ENCODE results near the gene UNC5A. TPM values are rescaled to one million over a fixed set of nuclear protein-coding genes. Genes with fewer than 3 reads are reported as not detected.

The UNC5A gene
- total RNA-seq, 1 donor from 2014 or later = 1.1 TPM

DNA sequence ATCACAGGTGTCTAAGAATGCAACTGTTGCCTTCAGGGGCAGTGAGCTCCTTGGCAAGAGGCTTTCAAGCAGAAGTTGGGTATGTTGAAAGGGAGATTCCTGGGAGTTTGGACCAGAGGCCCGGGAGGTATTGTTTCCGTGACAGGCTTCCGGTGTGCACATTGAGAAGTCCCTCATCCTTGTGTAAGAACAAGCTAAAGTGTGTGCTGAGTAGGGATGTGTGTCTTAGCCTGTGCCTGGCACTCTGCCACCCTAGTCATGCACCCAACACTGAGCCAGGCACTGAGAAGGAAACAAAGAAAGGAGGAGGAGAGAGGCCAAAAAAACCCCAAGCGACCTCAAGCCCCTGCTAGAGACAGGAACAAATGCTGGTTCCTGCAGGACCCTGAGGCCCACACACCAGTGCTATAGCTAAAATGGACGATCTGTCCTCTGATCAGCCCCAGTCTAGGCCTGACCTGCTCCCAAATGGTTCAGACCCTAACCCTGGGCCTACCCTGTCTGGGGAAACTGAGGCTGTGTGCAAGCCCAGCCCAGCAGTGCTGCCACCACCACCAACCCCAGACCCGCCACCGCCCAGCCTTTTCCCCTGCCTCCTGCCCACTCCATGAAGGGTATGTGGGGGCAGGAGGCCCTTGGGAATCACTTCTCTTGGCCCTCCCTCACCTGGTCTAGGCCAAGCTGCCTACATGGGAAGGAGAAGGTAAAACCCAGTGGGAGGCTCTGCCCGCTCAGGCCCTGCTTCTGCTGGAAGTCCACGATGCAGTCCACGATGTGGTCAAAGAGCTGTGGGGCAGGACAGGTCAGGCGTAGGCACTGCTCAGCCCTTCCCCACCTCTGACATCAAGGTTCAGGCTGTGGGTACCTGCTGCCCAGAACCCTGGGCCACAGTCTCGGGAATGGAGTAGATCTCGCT lies 76.2 kb downstream of the UNC5A start:
- TF ChIP-seq, protein P1, sequence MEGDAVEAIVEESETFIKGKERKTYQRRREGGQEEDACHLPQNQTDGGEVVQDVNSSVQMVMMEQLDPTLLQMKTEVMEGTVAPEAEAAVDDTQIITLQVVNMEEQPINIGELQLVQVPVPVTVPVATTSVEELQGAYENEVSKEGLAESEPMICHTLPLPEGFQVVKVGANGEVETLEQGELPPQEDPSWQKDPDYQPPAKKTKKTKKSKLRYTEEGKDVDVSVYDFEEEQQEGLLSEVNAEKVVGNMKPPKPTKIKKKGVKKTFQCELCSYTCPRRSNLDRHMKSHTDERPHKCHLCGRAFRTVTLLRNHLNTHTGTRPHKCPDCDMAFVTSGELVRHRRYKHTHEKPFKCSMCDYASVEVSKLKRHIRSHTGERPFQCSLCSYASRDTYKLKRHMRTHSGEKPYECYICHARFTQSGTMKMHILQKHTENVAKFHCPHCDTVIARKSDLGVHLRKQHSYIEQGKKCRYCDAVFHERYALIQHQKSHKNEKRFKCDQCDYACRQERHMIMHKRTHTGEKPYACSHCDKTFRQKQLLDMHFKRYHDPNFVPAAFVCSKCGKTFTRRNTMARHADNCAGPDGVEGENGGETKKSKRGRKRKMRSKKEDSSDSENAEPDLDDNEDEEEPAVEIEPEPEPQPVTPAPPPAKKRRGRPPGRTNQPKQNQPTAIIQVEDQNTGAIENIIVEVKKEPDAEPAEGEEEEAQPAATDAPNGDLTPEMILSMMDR (IDR thresholded peaks at IDR 0.05; ENCODE audit: insufficient read depth, low read length, poor library complexity, severe bottlenecking) = no peak
- Histone ChIP-seq H3K27me3 (ENCODE audit: control insufficient read depth, insufficient read depth, low read length) (no peaks in the 10 kb centered on the region), H3K4me3 (ENCODE audit: low read depth, low read length) (no peak overlapping the region), H3K36me3 (ENCODE audit: control insufficient read depth, insufficient read depth, low read length) (no peaks in the 10 kb centered on the region)
- no peak for DNase-seq (ENCODE audit: low read depth)

GRCh38 chr5:176887252-176887849 lies 77.0 kb downstream of the UNC5A start:
- Histone ChIP-seq H3K4me3 (ENCODE audit: low read depth, low read length) (no peak overlapping the region), H3K27me3 (ENCODE audit: control insufficient read depth, insufficient read depth, low read length) (no peaks in the 10 kb centered on the region), H3K36me3 (ENCODE audit: control insufficient read depth, insufficient read depth, low read length) (no peaks in the 10 kb centered on the region)
- TF ChIP-seq, protein P1 (IDR thresholded peaks at IDR 0.05; ENCODE audit: insufficient read depth, low read length, poor library complexity, severe bottlenecking) = no peak
- no peak for DNase-seq (ENCODE audit: low read depth)

DNA sequence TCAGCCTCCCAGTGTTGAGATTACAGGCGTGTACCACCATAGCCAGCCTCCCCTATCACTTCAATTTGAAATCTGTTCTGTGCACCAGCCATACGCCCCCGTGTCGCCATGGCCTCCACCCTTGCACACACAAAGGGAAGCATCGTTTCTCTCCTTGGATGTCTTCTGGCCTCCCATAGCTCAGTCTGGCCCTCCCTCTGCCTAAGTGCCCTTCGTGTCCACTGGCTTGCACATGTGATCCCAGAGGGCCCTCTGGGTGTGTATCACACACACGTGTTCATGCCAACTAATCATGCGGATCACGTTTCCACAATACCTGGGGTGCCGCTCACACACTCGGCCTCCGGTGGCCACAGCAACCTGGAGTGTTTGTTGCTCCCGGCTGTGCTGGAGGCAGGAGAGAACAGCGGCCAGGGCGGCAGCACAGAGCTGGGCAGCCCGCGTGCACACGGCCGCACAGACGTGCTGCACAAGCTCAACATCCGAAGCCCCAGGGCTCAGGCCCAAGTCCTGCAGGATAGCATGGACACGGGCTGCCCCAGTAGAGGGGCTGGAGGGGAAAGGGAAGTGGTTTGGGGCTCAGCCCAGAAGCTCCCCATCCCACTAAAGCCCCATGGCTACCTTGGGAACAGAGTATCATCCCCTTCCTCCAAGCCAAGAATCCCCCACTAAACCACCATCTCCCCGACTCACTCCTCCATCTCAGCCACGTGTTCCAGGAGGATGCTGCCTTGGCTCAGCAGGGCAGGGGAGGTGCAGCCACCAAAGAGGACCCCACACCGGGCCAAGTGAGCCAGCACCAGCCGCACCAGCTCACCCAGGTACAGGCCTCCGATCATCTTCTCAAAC lies 77.9 kb downstream of the UNC5A start:
- Histone ChIP-seq H3K4me3 (ENCODE audit: low read depth, low read length) (no peak overlapping the region), H3K36me3 (ENCODE audit: control insufficient read depth, insufficient read depth, low read length) (no peaks in the 10 kb centered on the region), H3K27me3 (ENCODE audit: control insufficient read depth, insufficient read depth, low read length) (no peaks in the 10 kb centered on the region)
- DNase-seq (ENCODE audit: low read depth) = no peak
- TF ChIP-seq, protein P1 (IDR thresholded peaks at IDR 0.05; ENCODE audit: insufficient read depth, low read length, poor library complexity, severe bottlenecking) = no peak

- Histone ChIP-seq H3K27me3 (ENCODE audit: control insufficient read depth, insufficient read depth, low read length) (no peaks in the 10 kb centered on the region), H3K4me3 (ENCODE audit: low read depth, low read length) (no peak overlapping the region), H3K36me3 (ENCODE audit: control insufficient read depth, insufficient read depth, low read length) (no peaks in the 10 kb centered on the region)
- no peak for DNase-seq (ENCODE audit: low read depth)
- TF ChIP-seq, protein P1 (IDR thresholded peaks at IDR 0.05; ENCODE audit: insufficient read depth, low read length, poor library complexity, severe bottlenecking) = no peak
Measured at GRCh38 chr5:176888865-176889165, 78.5 kb downstream of the UNC5A start.

DNA sequence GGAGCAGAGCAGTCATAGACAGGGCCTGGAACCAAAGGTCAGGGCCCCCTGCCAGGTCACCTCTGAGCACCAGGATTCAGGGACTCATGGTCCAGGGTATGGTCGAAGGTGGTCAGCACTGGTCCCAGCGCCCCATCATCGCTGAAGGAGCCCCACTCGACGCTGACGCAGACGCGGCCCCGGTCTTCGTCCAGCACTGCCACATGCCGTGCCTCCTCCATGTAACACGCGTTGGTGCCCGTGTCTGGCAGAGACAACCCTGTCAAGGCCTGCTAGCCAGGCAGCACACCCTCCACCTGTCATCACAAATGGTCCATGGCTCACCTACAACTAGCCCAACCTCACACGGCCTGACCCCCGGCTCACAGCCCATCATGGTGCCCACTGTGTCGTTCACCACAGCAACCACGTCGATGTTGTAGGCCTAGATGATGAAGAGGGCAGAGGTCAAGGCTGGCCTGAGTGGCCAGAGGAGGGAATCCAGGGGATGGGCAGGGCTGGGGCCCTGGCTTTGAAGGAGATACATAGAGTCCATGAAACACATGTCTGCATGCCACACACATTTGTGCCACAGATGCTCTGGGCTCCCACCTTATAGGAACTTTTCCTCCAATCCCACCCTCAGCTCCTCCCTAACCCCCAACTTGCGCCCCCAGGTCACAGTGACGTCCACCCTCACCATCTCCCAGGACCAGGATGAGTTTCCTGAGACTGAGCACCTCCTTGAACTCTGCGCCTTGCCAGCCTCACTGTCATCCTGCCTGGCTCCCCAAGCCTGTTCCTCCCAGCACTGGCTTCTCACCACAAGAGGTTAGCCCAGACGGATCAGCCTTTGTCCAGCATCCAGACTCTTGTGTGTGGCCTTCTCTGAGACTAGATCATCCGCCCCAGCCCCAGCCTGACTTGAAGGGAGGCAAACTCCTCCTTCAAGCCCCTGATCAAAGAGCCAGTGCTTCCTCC lies 79.2 kb downstream of the UNC5A start:
- Histone ChIP-seq H3K27me3 (ENCODE audit: control insufficient read depth, insufficient read depth, low read length) (no peaks in the 10 kb centered on the region), H3K4me3 (ENCODE audit: low read depth, low read length) (no peak overlapping the region), H3K36me3 (ENCODE audit: control insufficient read depth, insufficient read depth, low read length) (no peaks in the 10 kb centered on the region)
- TF ChIP-seq, protein P1 (IDR thresholded peaks at IDR 0.05; ENCODE audit: insufficient read depth, low read length, poor library complexity, severe bottlenecking) = no peak
- DNase-seq (ENCODE audit: low read depth) = no peak
